IMR-90 (cell line): ENCODE data around the gene VAC14.

Experiments
- CTCF ChIP-seq: conservative IDR thresholded peaks from 2 replicates; pipeline ENCODE4 v1.5.1; 2012; ENCODE audit warnings: mild to moderate bottlenecking, low read depth, low read length, improper control_type of control experiment
- MAFK ChIP-seq: IDR thresholded peaks from 2 replicates; pipeline ENCODE4 v1.6.1; 2012; ENCODE audit warnings: low read depth, low read length, improper control_type of control experiment
- NFE2L2 ChIP-seq: fragments of 150-350 bp; IDR thresholded peaks from 2 replicates; pipeline ENCODE4 v1.6.1; 2016; ENCODE audit warnings: low read depth, mild to moderate bottlenecking, low read length
- RAD21 ChIP-seq: IDR thresholded peaks from 2 replicates; pipeline ENCODE4 v1.6.1; 2012; ENCODE audit warnings: low read length, improper control_type of control experiment
- RCOR1 ChIP-seq: IDR thresholded peaks from 2 replicates; pipeline ENCODE4 v1.6.1; 2012; ENCODE audit warnings: mild to moderate bottlenecking, low read length, improper control_type of control experiment; ENCODE audit not compliant: insufficient replicate concordance
- USF2 ChIP-seq: fragments of 150-350 bp; IDR thresholded peaks from 2 replicates; pipeline ENCODE4 v1.6.1; 2017; ENCODE audit warnings: mild to moderate bottlenecking, antibody characterized with exemption, low read length, low read depth

- TF ChIP-seq RAD21 (no peak), RCOR1 (no peak), USF2 (no peak), CTCF (no peak), MAFK (no peak), NFE2L2 (no peak)
Observed at GRCh38 chr16:70663524-70664324, 137.2 kb downstream of the VAC14 start.
